ENCODE results near the gene HOXA11. TPM values are rescaled to one million over a fixed set of nuclear protein-coding genes. Genes with fewer than 3 reads are reported as not detected.

Gene HOXA11
- total and polyA plus RNA-seq, 2 of the 4 experiments (the other 2 are of a cell fraction) = 0.05 TPM; not detected in 1

DNA sequence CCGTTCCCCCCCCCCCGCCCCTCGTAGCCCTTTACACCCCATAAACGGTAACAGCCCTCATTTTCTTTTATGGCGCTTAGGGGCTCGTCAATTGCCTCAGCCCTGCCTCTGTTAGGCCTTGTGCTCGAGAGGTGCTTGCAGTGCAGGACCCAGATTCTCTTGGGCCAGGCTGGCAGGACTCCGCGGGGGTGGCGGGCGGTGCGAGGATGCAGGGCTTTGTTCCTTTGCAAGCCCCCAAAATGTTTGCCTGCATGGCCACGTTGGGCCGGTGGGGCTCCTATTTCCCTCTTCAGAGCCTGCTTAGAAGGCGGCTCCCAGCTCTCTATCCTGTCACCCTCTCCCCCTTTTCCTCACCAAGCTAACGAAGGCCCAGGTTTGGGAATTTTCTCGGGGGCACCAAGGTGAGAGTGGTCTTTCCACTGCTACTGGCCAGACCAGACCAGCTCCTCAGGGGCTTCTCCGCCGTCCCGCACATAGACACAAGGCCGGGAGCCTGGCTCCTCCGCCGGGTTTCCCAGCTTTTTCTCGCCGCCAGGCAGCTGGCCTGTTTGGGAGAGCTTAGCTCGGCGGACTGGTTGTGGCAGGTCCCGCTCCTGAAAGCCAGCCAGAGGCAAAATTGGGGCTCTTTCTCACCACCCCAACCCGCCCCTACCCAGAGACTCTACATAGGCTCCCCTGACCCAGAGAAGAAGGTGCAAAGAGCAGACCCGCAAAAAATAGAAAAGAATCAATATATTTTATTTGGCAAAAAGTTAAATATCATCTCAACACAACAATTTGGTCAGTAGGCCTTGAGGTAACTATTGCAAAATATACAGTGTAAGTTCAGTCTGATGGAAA is 23.1 kb downstream of the HOXA11 start (continued):
- no peak for TF ChIP-seq RCOR1 (IDR thresholded peaks at IDR 0.05; ENCODE audit: insufficient replicate concordance, low read length)

DNA sequence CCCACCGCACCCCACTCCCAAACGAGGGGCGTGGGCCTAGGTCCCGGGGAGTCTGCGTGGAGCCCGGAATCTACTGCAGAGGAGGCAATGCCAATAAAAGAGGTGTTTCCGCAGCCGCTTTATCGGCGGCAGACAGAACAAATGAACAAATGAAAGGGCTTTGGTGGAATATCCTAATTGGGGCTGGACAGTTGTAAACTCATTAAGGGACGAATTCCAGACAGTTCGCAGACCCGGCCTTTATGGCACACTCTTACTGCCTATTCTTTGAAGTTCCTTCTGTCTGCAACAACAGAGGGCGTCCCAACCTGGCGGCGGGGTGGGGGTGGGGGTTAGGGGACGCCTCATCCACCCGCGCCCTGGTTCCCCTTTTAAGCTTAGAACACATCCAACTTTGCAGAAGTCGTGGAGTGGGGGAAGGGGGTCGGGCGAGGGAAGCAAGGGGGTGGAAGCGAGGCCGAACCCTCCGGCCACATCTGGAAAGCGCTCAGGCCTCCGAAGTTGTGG is 23.8 kb downstream of the HOXA11 start:
- BruUV-seq (replicated peaks) = no TSS peak
- dilution Hi-C loops (cut with HindIII; ENCODE audit: low sequenced_read_pairs, unreplicated experiment) = no loop called here
- H3K79me1 ChIP-seq (ENCODE audit: low read depth in 1 of 2, low read length in 2 of 2) = no peaks in the 10 kb centered on the region
- peak overlapping the region; percentile 87 for H2AK9ac ChIP-seq (replicated peaks; ENCODE audit: low read depth, low read length, poor library complexity)
- H2BK20ac ChIP-seq (ENCODE audit: low read depth, low read length) = no peak overlapping the region
- no peak overlapping the region for H3K14ac ChIP-seq (replicated peaks; ENCODE audit: low read depth, low read length)
- H2BK5ac ChIP-seq (ENCODE audit: low read depth, low read length, poor library complexity, severe bottlenecking) = no peak overlapping the region
- no peak overlapping the region; the same call in 1 of the 2 replicates for H3K9ac ChIP-seq (ENCODE audit: low read depth, low read length)
- ChIA-PET CTCF (interaction anchor here (0.6 to 1.8 kb wide), 23 partner anchors 9 to 1269 kb away, joined by 3 to 29 read pairs (median 4); partner anchors contain the start of gene HOXA5), POLR2A (ENCODE audit: unreplicated experiment) (no interaction called here)
- WGBS, 2 experiments (ENCODE audit: extremely low coverage in 2 of 2, insufficient read length in 1 of 2) = no CpG with 5 or more reads among the region's 27 CpGs
- no peak overlapping the region for H4K91ac ChIP-seq (ENCODE audit: insufficient read depth, low read depth, low read length)
- no peaks in the 10 kb centered on the region for H4K20me1 ChIP-seq (ENCODE audit: insufficient read depth, low read length)
- DNase-seq (no peak), ATAC-seq (ENCODE audit: low read depth) (peak; percentile 5)
- H3K4me1 ChIP-seq (ENCODE audit: control insufficient read depth, insufficient read depth, low read length) = peaks cover 1% of the 10 kb centered on the region; the same call in 1 of the 2 replicates
- H3K18ac ChIP-seq (ENCODE audit: low read depth, low read length) = no peak overlapping the region
- H2BK120ac ChIP-seq (ENCODE audit: low read depth, low read length) = no peak overlapping the region
- H3K36me3 ChIP-seq (ENCODE audit: control insufficient read depth, insufficient read depth, low read length) = no peaks in the 10 kb centered on the region
- no peak overlapping the region for H3K27ac ChIP-seq (ENCODE audit: insufficient read depth, low read length)
- no peak overlapping the region for H3K56ac ChIP-seq (ENCODE audit: extremely low read depth, insufficient read depth, low read length)
- no peak overlapping the region for H4K5ac ChIP-seq (ENCODE audit: low read depth, low read length)
- peak overlapping the region; percentile 36 for H3K4me3 ChIP-seq (ENCODE audit: insufficient read depth, low read depth, low read length)
- H3K4ac ChIP-seq (ENCODE audit: low read depth, low read length) = no peak overlapping the region
- peak overlapping the region; percentile 79 for H3K4me2 ChIP-seq (ENCODE audit: low read depth, low read length)
- in situ Hi-C loops (cut with MboI; ENCODE audit: low sequenced_read_pairs) = no loop called here
- H2AK5ac ChIP-seq (ENCODE audit: low read depth, low read length) = no peak overlapping the region
- no peak overlapping the region for H3K23ac ChIP-seq (ENCODE audit: low read depth, low read length)
- intact Hi-C loops (cut with micrococcal nuclease) = loop anchor here (1.0 to 10.0 kb wide), 4 partner anchors 792 to 1906 kb away; partner anchors contain the start of genes CBX3 and HNRNPA2B1
- no peak overlapping the region for H2BK15ac ChIP-seq (ENCODE audit: low read depth, low read length)
- peaks cover 34% of the 10 kb centered on the region for H3K27me3 ChIP-seq (ENCODE audit: control insufficient read depth, insufficient read depth, low read length)
- peaks cover 6% of the 10 kb centered on the region; the same call in 1 of the 2 replicates for H3K9me3 ChIP-seq (ENCODE audit: control insufficient read depth, insufficient read depth, low read length)
- H2AFZ ChIP-seq (replicated peaks; ENCODE audit: low read length, poor library complexity) = peak overlapping the region; percentile 98
- no peaks in the 10 kb centered on the region for H3K9me1 ChIP-seq (ENCODE audit: insufficient read depth, low read length)
- no peak overlapping the region for H4K8ac ChIP-seq (ENCODE audit: low read depth in 2 of 2, low read length in 2 of 2)
- TF ChIP-seq RFX5 (IDR thresholded peaks at IDR 0.05; ENCODE audit: low read depth, low read length) = no peak
- TF ChIP-seq MXI1 (IDR thresholded peaks at IDR 0.05; ENCODE audit: borderline replicate concordance, low read depth, low read length) = no peak
- TF ChIP-seq, protein P1, sequence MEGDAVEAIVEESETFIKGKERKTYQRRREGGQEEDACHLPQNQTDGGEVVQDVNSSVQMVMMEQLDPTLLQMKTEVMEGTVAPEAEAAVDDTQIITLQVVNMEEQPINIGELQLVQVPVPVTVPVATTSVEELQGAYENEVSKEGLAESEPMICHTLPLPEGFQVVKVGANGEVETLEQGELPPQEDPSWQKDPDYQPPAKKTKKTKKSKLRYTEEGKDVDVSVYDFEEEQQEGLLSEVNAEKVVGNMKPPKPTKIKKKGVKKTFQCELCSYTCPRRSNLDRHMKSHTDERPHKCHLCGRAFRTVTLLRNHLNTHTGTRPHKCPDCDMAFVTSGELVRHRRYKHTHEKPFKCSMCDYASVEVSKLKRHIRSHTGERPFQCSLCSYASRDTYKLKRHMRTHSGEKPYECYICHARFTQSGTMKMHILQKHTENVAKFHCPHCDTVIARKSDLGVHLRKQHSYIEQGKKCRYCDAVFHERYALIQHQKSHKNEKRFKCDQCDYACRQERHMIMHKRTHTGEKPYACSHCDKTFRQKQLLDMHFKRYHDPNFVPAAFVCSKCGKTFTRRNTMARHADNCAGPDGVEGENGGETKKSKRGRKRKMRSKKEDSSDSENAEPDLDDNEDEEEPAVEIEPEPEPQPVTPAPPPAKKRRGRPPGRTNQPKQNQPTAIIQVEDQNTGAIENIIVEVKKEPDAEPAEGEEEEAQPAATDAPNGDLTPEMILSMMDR (conservative IDR thresholded peaks at IDR 0.05; ENCODE audit: low read depth, low read length) = no peak
- no peak for TF ChIP-seq MAZ (IDR thresholded peaks at IDR 0.05; ENCODE audit: borderline replicate concordance, low read depth, low read length)
- TF ChIP-seq, protein P2, sequence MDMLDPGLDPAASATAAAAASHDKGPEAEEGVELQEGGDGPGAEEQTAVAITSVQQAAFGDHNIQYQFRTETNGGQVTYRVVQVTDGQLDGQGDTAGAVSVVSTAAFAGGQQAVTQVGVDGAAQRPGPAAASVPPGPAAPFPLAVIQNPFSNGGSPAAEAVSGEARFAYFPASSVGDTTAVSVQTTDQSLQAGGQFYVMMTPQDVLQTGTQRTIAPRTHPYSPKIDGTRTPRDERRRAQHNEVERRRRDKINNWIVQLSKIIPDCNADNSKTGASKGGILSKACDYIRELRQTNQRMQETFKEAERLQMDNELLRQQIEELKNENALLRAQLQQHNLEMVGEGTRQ (IDR thresholded peaks at IDR 0.05; ENCODE audit: low read depth, low read length) = no peak
- TF ChIP-seq RCOR1 (IDR thresholded peaks at IDR 0.05; ENCODE audit: insufficient replicate concordance, low read length) = no peak
- no peak for TF ChIP-seq BHLHE40 (IDR thresholded peaks at IDR 0.05; ENCODE audit: low read depth, low read length)

Data from IMR-90 (cell line).